ENCODE results near the gene RAB26.

- TF ChIP-seq CTCF (conservative IDR thresholded peaks at IDR 0.05; ENCODE audit: low read depth in 2 of 2) (no peak), POLR2AphosphoS5 (IDR thresholded peaks at IDR 0.05; ENCODE audit: low read depth) (peak; percentile 60), REST (IDR thresholded peaks at IDR 0.05; ENCODE audit: unreplicated experiment) (no peak), EZH2 (IDR thresholded peaks at IDR 0.05; ENCODE audit: low read depth, unreplicated experiment) (no peak), CREB1 (CRISPR knock-in tag; IDR thresholded peaks at IDR 0.05; ENCODE audit: low read depth) (peak; percentile 7; the same call in 1 of the 2 replicates), ZNF331 (CRISPR knock-in tag; IDR thresholded peaks at IDR 0.05; ENCODE audit: low read depth) (no peak), ETS1 (IDR thresholded peaks at IDR 0.05) (0 out of 2 replicates have a peak, but pooled peaks have one; percentile 1), JUNB (IDR thresholded peaks at IDR 0.05; ENCODE audit: unreplicated experiment) (no peak), EZH2phosphoT487 (IDR thresholded peaks at IDR 0.05; ENCODE audit: unreplicated experiment) (no peak), STAT1 (IDR thresholded peaks at IDR 0.05; ENCODE audit: unreplicated experiment) (no peak), ZNF462 (CRISPR knock-in tag; IDR thresholded peaks at IDR 0.05) (no peak), ZNF114 (CRISPR knock-in tag; IDR thresholded peaks at IDR 0.05) (no peak)
Observed at GRCh38 chr16:2151188-2152091, 3.0 kb downstream of the RAB26 start.

Measured in GM23338 (cell line).